ENCODE data around the gene PDE4DIP.
"Not testable (repeated sequence)": the region's sequence is repeated elsewhere in the genome, so short reads cannot be mapped to it uniquely, and the experiment has no call there.

Gene PDE4DIP

DNA sequence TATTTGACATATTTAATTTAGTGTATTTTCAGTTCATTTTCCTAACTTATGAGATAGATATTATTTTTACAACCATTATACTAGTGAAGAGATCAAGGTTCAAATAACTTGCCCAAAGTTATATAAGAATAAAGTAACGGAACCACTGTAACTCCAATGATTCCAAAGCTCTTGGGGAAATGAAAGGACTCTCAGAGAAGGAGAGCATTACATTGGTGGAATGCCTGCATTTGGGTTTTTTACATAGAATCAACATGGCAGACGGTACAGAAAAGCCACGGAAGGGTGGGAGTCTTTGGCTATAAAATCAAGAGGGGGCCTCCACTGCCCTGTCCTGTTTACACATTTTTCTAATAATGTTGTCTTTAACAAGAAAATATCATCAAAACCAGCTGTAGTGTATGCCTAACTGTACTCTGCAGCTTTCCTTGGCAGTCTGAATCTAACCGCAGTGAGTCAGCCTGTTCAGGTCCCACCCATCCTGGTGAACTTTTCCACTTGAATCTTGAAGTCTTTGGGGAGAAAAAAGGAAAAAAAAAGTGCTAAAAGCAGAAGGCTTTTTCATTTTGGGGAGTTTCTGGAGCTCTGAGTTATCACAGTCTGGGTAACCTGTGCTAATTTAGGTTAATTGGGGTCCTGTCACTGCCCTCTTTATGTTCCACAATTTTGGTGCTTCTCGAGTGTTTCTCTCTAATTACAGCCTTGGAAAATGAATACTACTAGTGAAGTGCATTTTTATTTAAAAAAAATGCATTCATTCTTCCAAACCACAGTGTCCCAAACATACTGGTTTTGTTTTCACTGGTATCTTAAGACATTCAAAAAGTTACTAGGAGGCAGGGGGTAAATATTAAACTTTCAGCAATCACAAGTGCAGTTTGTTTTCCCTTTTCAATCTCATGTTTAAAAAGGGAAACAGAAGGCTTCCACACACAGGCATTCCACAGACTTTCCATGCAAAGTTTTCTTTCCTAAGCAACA is 30.5 kb downstream of the PDE4DIP start:
- not testable (repeated sequence) for DNase-seq

GRCh38 chr1:148879812-148880416 is 35.7 kb downstream of the PDE4DIP start:
- DNase-seq = not testable (repeated sequence)

GRCh38 chr1:148881261-148881660 is 37.0 kb downstream of the PDE4DIP start:
- DNase-seq = not testable (repeated sequence)

GRCh38 chr1:148885219-148885618 is 41.0 kb downstream of the PDE4DIP start:
- not testable (repeated sequence) for DNase-seq

DNA sequence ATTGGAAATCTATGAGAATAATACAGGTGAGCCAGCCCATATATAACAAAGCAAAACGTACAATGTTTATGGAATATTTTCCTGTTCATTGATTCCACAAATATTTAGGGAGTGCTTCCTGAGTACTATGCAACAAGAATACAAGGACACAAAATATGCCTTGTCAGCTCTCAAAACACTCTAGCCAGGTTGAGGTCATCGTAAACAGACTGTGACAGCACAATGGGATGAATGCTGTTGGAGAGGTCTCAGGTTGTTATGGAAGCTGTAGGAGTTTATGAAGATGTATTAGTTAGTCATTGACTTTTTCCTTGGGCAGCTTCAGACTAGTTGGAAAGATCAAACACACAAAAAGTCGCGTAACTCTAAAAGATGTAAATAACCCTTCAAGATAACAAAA is 42.1 kb downstream of the PDE4DIP start:
- DNase-seq = not testable (repeated sequence)

- not testable (repeated sequence) for DNase-seq
Measured at GRCh38 chr1:148888597-148888996, 44.4 kb downstream of the PDE4DIP start.

DNA sequence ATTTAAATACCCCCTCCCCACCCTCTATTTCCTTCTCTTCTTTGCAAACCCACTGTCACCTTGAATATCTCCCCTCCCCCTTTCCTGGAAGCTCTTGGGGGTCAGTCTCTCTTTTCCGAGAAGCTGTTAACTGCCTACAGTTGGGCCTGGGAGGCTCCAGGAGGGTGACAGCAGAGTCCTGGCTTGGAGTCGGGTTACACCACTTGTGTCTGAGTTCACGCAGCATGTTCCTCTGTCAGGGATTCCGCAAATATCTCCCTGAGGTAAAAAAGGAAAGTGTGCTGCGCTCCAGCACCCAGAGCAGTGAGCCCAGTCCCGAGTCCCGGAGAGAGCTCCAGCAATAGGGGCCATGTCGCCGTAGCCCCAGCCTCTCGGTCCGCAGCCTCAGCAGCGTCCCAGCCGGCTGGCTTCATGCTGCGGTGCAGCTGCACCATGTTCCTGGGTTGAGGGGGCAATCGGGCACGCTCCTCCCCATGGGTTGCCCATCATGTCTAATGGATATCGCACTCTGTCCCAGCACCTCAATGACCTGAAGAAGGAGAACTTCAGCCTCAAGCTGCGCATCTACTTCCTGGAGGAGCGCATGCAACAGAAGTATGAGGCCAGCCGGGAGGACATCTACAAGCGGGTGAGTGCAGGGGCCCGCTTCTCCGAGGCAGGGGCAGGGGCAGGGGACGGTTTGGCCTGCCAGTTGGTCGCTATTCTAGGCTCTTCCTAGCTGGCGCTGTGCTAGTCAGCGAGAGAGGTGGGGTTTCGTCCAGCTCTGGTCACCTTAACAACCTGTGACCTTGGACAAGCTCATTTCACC is 45.2 kb downstream of the PDE4DIP start:
- not testable (repeated sequence) for DNase-seq

GRCh38 chr1:148890075-148890568 is 45.9 kb downstream of the PDE4DIP start:
- DNase-seq = not testable (repeated sequence)

DNA sequence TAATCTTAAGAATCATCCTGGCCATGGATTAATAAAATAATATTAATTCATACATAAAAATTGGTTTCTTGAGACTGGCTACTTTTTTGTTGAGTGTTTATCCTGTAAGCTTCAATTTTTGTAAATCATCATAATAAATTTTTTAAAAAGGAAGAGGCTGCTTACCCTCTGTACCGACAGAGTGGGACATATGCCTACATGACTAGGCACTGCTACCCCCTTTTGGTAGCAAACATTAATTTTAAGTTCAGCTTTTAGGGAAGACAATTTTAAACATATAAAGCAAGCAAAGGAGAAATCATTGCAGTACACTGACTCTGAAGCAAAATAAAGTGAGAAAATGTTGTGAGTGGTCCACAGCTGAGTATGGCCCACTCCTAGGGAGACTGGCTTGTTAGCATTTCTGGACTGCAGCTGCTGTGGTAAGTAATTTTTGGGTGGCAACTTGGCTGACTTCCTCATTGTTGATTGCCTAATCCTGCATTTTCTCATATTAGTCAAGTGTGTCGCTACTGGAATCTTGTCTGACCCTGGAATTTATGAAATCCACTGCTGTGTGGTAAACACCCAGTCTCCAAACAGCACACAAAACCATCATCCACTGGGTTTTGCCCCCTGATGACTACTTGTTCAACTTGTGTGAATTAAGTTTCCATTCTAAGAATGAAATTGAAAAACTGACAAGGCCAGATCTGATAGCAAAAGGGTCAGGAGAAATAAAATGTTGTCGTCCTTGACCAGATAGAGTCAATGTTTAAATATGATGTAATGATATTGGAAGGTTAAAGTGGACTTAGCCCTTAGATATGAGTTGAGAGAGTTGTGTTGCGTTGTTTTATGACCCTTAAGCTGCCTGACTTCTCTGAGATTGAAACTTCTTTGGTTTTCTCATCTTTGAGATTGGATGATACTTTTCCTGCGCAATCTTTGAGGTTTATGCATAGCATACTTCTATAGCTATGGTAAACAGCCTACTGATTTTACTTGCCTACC is 50.4 kb downstream of the PDE4DIP start:
- DNase-seq = not testable (repeated sequence)

DNA sequence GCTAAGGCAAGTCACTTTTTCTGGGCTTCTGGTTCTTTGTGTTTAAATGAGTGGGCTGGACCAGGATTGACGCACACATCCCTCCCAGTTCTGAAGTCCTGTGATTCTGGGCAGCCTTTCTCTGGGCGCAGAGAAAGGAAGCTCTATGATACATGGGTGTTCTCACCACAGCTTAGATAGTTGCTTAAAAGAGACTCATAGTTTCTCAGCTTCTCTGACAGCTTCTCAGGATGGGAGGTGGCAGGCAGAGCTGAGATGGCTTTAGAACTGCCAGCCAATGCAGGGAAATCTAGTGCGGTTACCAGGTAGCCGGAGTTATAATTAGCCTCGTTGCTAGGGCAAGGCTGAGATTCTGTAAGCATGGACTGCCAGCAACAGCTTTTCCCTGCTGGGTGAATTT is 55.8 kb downstream of the PDE4DIP start:
- DNase-seq = not testable (repeated sequence)

- DNase-seq = not testable (repeated sequence)
Measured at GRCh38 chr1:148900691-148901090, 56.5 kb downstream of the PDE4DIP start.

GRCh38 chr1:148901150-148901952 is 57.1 kb downstream of the PDE4DIP start:
- not testable (repeated sequence) for DNase-seq

DNA sequence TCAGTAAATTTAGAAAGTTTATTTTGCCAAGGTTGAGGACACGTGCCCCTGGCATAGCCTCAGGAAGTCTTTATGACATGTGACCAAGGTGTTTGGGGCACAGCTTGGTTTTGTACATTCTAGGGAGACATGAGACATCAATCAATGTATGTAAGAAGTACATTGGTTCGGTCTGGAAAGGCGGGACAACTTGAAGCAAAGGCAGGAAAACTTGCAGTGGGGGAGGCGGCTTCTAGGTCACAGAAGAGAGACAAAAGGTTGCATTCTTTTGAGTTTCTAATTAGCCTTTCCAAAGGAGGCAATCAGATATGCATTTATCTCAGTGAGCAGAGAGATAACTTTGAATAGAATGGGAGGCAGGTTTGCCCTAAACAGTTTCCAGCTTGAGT is 57.7 kb downstream of the PDE4DIP start:
- not testable (repeated sequence) for DNase-seq

DNA sequence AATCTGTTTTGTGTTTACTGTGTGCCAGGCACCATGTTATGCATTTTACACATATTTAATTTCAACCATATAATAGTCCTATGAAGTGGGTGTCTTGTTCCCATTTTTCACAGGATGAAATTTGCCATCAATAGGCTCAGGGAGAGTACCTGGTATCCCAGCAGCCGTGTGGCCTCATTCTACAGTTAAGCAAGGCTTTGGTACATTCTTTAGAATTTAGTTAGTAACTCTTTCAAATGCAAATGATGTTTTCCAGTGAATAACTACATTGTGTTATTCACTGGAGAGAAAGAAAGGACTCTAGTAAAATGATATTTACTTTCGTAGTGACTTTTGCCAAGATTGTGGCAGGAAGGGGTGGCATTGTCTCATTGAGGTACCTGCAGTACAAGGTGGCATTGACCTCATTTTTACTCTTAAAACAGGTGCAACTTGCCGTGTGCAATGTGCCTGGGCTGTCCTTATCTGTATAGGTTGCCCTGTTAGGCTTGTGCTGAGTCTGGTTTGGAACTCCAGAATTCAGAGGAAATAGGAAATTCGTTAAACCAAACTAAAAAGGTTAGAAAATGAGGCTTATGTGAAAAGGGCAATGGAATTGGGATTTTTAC is 65.1 kb downstream of the PDE4DIP start:
- DNase-seq = not testable (repeated sequence)

GRCh38 chr1:148911303-148911928 is 67.2 kb downstream of the PDE4DIP start:
- not testable (repeated sequence) for DNase-seq

- DNase-seq = not testable (repeated sequence)
Measured at GRCh38 chr1:148916222-148916621, 72.0 kb downstream of the PDE4DIP start.

DNA sequence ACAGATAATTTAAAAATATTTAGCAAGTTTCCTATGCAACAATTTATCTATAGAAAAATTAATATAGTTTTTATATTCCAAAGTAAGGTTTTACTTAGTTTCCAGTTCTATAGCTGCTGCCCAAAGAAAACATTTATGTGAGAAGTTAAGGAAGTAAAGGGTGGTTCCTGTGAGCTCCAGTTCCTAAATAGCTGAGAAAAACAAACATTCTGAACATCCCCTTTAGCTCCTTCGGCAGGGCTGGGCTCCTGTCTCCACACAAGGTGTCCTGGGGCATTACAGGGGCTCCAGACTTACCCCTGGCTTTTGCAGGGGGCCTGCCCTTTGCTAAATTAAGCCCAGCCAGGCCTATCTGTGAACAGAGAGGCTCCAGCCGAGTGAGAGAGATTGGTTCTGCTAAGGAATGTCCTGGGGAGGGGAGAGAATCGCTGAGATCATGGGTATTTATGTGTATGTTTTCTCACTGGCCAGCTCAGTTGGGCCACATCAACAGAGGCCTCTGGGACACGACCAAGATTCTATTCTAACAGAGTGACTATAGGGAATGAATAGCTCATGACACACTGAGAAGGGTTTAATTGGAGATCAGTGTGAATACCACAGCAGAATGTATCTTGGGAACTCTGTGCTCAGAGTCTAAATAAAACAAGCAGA is 72.6 kb downstream of the PDE4DIP start:
- not testable (repeated sequence) for DNase-seq

DNA sequence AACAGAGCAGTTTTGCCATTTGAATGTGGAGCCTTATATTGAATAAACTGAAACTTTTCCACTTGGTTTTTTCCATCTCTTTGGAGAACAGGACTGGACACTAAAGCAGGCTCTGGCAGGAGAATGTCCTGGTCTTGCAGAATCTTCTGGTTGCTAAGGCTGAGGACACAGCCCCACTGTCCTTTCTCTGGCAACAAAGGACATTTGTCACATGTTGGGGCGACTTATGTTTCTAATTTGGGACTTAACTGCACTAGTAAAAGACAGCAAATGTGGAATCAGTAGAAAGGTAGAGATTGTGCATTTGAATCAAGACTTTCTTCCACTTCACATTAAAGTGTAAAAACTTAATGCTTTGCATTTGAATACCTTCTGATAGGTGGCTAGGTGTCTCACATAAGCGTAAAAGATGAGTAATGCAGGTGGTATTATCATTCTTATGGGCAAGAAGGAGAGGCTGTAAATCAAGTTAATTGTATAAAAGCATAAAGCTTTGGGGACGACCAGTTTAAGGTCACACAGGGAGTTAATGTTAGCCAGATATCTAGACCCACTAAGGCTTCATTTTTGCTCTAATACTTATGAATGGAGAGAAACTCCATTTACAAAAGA is 74.7 kb downstream of the PDE4DIP start:
- not testable (repeated sequence) for DNase-seq

- not testable (repeated sequence) for DNase-seq
Measured at GRCh38 chr1:148921047-148921446, 76.8 kb downstream of the PDE4DIP start.

Measured in CD4-positive, alpha-beta T cell treated with Interleukin-1 beta for 1 hour (primary cell).